Right lobe of liver (tissue), 6 donors: ENCODE measurements around the gene WNT1. TPM values are rescaled to one million over a fixed set of nuclear protein-coding genes. Genes with fewer than 3 reads are reported as not detected.

Experiments
- ATAC-seq, 4 donors: fragments of 200-7000 bp; cut with Tn5 transposase; one replicate each; pipeline ENCODE4 v1.9.1; 2020; ENCODE audit warnings: mild to moderate bottlenecking in 4 of 4, moderate library complexity in 4 of 4
- DNase-seq, 3 donors: peaks; one replicate each; pipeline ENCODE4 v3.0.0-alpha.2; 2020
- H3K27ac ChIP-seq, 3 donors: fragments of 200-600 bp; one replicate each; pipeline ENCODE4 v1.8.0; 2022
- H3K27me3 ChIP-seq, 2 donors: fragments of 200-600 bp; one replicate each; pipeline ENCODE4 v1.8.0; 2022
- H3K36me3 ChIP-seq, 4 donors: fragments of 200-600 bp; sonication (generic) in 1 of 4; one replicate each; pipeline versions ENCODE4 v1.5.1 to v1.8.0; 2017 to 2022; ENCODE audit warnings: control low read depth in 1 of 4
- H3K4me1 ChIP-seq, 4 donors: fragments of 200-600 bp; sonication (generic) in 1 of 4; one replicate each; pipeline versions ENCODE4 v1.5.1 to v1.8.0; 2017 to 2022; ENCODE audit warnings: control low read depth in 1 of 4
- H3K4me3 ChIP-seq, 3 donors: fragments of 200-600 bp; one replicate each; pipeline ENCODE4 v1.8.0; 2022
- H3K9me3 ChIP-seq, 4 donors: fragments of 200-600 bp; sonication (generic) in 1 of 4; one replicate each; pipeline versions ENCODE4 v1.5.1 to v1.8.0; 2017 to 2022; ENCODE audit warnings: control low read depth in 1 of 4
- CTCF ChIP-seq, 4 donors: fragments of 200-600 bp in 3 of 4; fragments of 450-650 bp in 1 of 4; IDR thresholded peaks; one replicate each; pipeline versions ENCODE4 v1.5.1 to v1.8.0; 2016 to 2022; ENCODE audit warnings: antibody characterized with exemption in 4 of 4, mild to moderate bottlenecking in 2 of 4
- POLR2A ChIP-seq: fragments of 450-650 bp; IDR thresholded peaks from one replicate; pipeline ENCODE4 v1.6.1; 2017; ENCODE audit warnings: antibody characterized with exemption, mild to moderate bottlenecking
- whole genome bisulfite sequencing: methylation state at CpG from one replicate; pipeline ENCODE4 v1.1.6; 2018; ENCODE audit warnings: low coverage, low lambda C conversion rate; ENCODE audit not compliant: insufficient coverage; ENCODE audit errors: missing lambda C conversion rate; 5-methylcytosine and 5-hydroxymethylcytosine counted together
- intact Hi-C, 2 donors: fragments of 100-400 bp; cut with DNase I; formaldehyde crosslinking; loops; one replicate each; pipeline versions ENCODE4 v1.11.2 to v1.14.1; 2022
- total RNA-seq, 6 experiments: library from RNA; depleted of rRNA in 2 of 6; stranded (reverse); fragments of >200 nt in 2 of 6; fragmentation: NEBNext Ultra II Directional in 3 of 6; extraction: Animal tissue kit (Norgen Biotek cat#: 25700) in 3 of 6; gene quantifications; one replicate each; pipeline versions ENCODE4 v1.1.0 to v1.2.4, GENCODE V29; 2016 to 2023
- donor health status: DM: no; HTN: yes; CAD: no.
- donor health status: DM: no; HTN: no; CAD: no.
- donor health status: DM: no; HTN: no; CAD: no.
- donor health status: DM: no; HTN: yes; CAD: no.
- donor health status: DM: no; HTN: yes; CAD: no.

The WNT1 gene
- total RNA-seq, 6 experiments from 2014 or later: not detected

GRCh38 chr12:48967991-48968390, 10.1 kb upstream of the WNT1 start:
- DNase-seq (no peak), ATAC-seq (no peak)
- intact Hi-C loops: no loop called here
- Histone ChIP-seq H3K4me3 (no peak overlapping the region), H3K27me3 (peaks cover 11 to 20% of the 10 kb centered on the region in 2 donors), H3K9me3 (no peaks in the 10 kb centered on the region), H3K27ac (no peak overlapping the region), H3K36me3 (no peaks in the 10 kb centered on the region), H3K4me1 (peaks cover 0 to 9% (median 0%) of the 10 kb centered on the region in 4 donors)
- TF ChIP-seq CTCF (IDR thresholded peaks at IDR 0.05) (no peak), POLR2A (no peak)
- WGBS: 90% methylated on average over 2 of the region's 7 CpGs

GRCh38 chr12:48968467-48968866, 9.7 kb upstream of the WNT1 start:
- Histone ChIP-seq H3K27ac (no peak overlapping the region), H3K27me3 (peaks cover 11 to 24% of the 10 kb centered on the region in 2 donors), H3K4me3 (no peak overlapping the region), H3K36me3 (no peaks in the 10 kb centered on the region), H3K9me3 (no peaks in the 10 kb centered on the region), H3K4me1 (peaks cover 0 to 9% (median 0%) of the 10 kb centered on the region in 4 donors)
- ATAC-seq: no peak
- no peak for DNase-seq
- intact Hi-C loops: no loop called here
- 64% methylated on average over 3 of the region's 3 CpGs for WGBS
- no peak for TF ChIP-seq CTCF (IDR thresholded peaks at IDR 0.05)
- TF ChIP-seq POLR2A: no peak

GRCh38 chr12:48969160-48969771, 8.9 kb upstream of the WNT1 start:
- peaks cover 11 to 24% of the 10 kb centered on the region in 2 donors for H3K27me3 ChIP-seq

GRCh38 chr12:48969833-48970701, 8.1 kb upstream of the WNT1 start:
- no peak overlapping the region for H3K27ac ChIP-seq
- H3K4me3 ChIP-seq: no peak overlapping the region
- H3K36me3 ChIP-seq: no peaks in the 10 kb centered on the region
- intact Hi-C loops: no loop called here
- H3K9me3 ChIP-seq: no peaks in the 10 kb centered on the region
- H3K27me3 ChIP-seq: peaks cover 11 to 24% of the 10 kb centered on the region in 2 donors
- WGBS: 12% methylated on average over 9 of the region's 77 CpGs
- peak in 3 of 4 donors; percentile 5 to 23 (median 22) for ATAC-seq
- TF ChIP-seq CTCF (IDR thresholded peaks at IDR 0.05): no peak
- no peak for TF ChIP-seq POLR2A
- H3K4me1 ChIP-seq: peaks cover 0 to 9% (median 0%) of the 10 kb centered on the region in 4 donors
- no peak for DNase-seq

More at GRCh38 chr12:48969160-48969771, 8.9 kb upstream of the WNT1 start:
- Histone ChIP-seq H3K27ac (no peak overlapping the region), H3K9me3 (no peaks in the 10 kb centered on the region), H3K36me3 (no peaks in the 10 kb centered on the region), H3K4me3 (no peak overlapping the region), H3K4me1 (peaks cover 0 to 9% (median 0%) of the 10 kb centered on the region in 4 donors)
- ATAC-seq: no peak
- TF ChIP-seq CTCF (IDR thresholded peaks at IDR 0.05): no peak
- TF ChIP-seq POLR2A: no peak
- intact Hi-C loops: no loop called here
- DNase-seq: no peak
- 58% methylated on average over 6 of the region's 8 CpGs for WGBS
